ENCODE measurements around the gene IGFBP7. TPM values are rescaled to one million over a fixed set of nuclear protein-coding genes. Genes with fewer than 3 reads are reported as not detected.

The IGFBP7 gene, protein sequence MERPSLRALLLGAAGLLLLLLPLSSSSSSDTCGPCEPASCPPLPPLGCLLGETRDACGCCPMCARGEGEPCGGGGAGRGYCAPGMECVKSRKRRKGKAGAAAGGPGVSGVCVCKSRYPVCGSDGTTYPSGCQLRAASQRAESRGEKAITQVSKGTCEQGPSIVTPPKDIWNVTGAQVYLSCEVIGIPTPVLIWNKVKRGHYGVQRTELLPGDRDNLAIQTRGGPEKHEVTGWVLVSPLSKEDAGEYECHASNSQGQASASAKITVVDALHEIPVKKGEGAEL
- 1,151 and 1,739 TPM in 2 replicates for total RNA-seq (2014; rRNA removed; shearing (Covaris generic))

DNA sequence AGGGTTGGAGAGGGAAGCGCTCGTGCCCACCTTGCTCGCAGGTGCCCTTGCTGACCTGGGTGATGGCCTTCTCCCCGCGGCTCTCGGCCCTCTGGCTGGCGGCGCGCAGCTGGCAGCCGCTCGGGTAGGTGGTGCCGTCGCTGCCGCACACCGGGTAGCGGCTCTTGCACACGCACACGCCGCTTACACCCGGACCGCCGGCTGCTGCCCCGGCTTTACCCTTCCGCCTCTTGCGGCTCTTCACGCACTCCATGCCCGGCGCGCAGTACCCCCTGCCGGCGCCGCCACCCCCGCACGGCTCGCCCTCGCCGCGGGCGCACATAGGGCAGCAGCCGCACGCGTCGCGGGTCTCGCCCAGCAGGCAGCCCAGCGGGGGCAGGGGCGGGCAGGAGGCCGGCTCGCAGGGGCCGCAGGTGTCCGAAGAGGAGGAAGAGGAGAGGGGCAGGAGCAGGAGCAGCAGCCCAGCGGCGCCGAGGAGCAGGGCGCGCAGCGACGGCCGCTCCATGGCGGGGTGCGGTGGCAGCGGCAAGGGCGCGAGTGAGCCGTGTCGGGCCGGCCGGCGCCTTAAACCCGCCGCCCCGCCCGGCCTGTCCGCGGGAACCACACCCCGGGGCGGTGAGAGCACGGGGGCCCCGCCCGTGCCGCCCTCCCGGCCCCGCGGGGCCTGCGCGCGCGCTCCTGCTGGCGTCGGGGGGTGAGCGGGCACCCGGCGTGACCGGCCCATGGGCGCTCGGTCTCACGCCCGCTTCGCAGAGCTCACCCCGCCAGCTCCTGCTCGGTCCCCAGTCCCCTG, at the start of gene IGFBP7:
Gene IGFBP7, minus strand, starts transcription at position 539 of the 793 bp plus-strand sequence. Its CDS starts 34 bp downstream, at position 505.
- Histone ChIP-seq H3K27ac (peak within 1 kb of the TSS; percentile 98), H3K9me3 (replicated peaks) (0 out of 2 replicates have a peak, but pooled peaks cover 4% of the 10 kb centered on the region), H3K4me3 (peak within 1 kb of the TSS; percentile 97), H3K4me1 (replicated peaks) (peaks cover 71% of the 10 kb centered on the region), H3K27me3 (replicated peaks) (no peaks in the 10 kb centered on the region), H3K36me3 (peaks cover 38% of the 10 kb centered on the region)
- DNase-seq (ENCODE audit: low read depth in 1 of 2, low spot score in 2 of 2): peak; percentile 70 to 77

DNA sequence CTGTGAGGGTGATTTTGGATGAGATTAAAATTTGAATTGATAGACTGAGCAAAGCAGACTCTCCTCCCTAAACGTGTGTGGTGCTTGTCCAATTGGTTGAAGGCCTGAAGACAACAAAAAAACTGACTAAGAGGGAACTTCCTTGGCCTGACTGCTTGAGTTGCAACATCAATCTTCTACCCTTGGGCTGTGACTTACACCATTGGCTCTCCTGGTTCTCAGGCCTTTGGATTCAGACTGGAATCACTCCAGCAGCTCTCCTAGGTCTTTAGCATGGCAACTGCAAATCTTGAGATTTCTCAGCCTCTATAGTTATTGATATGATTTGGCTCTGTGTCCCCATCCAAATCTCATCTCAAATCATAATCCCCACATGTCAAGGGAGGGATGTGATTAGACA, 49.7 kb upstream of the IGFBP7 start:
- no peaks in the 10 kb centered on the region for H3K36me3 ChIP-seq
- H3K27me3 ChIP-seq (replicated peaks): no peaks in the 10 kb centered on the region
- no peaks in the 10 kb centered on the region for H3K9me3 ChIP-seq (replicated peaks)
- H3K27ac ChIP-seq: no peak overlapping the region
- H3K4me1 ChIP-seq (replicated peaks): peaks cover 17% of the 10 kb centered on the region
- H3K4me3 ChIP-seq: no peak overlapping the region
- no peak for DNase-seq (ENCODE audit: low read depth in 1 of 2, low spot score in 2 of 2)

DNA sequence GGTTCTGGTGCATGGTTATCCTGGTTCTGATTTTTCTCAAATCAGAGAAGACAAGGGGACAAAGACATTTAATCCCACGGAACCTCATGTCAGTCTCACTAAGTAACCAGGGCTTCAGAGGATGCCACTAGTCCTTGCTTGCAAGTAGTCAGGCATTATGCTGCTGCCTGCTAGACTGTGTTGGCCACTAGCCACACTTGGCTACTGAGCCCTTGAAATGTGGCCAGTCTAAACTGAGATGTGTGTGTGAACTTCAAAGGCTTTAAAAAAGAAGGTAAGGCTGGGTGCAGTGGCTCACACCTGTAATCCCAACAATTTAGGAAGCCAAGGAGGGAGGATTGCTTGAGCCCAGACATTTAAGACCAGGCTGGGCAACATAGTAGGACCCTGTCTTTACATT, 48.6 kb upstream of the IGFBP7 start:
- no peak overlapping the region for H3K27ac ChIP-seq
- no peaks in the 10 kb centered on the region for H3K27me3 ChIP-seq (replicated peaks)
- peaks cover 26% of the 10 kb centered on the region for H3K4me1 ChIP-seq (replicated peaks)
- no peak for DNase-seq (ENCODE audit: low read depth in 1 of 2, low spot score in 2 of 2)
- H3K36me3 ChIP-seq: no peaks in the 10 kb centered on the region
- H3K4me3 ChIP-seq: no peak overlapping the region
- H3K9me3 ChIP-seq (replicated peaks): no peaks in the 10 kb centered on the region

DNA sequence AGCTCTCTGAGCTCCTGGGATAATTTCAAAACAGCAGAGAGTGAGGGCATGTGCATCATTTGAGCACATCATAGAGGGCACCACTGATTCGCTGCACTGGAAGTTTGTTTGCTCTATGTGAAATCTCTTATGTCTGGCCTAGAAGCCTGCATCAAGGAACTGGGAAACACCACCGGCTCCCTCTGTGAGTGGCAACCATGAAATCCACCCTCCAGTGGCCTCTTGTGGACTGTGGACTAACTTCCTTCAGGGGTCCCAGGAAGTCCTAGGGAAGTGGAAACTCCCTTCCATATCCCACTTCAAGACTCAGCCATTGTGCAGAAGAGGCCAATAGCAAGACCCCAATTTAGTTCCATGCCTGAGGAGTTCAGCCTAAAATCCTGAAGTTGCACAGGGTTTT, 48.0 kb upstream of the IGFBP7 start:
- no peaks in the 10 kb centered on the region for H3K27me3 ChIP-seq (replicated peaks)
- no peak overlapping the region for H3K27ac ChIP-seq
- H3K36me3 ChIP-seq: no peaks in the 10 kb centered on the region
- no peak overlapping the region for H3K4me3 ChIP-seq
- DNase-seq (ENCODE audit: low read depth in 1 of 2, low spot score in 2 of 2): no peak
- no peaks in the 10 kb centered on the region for H3K9me3 ChIP-seq (replicated peaks)
- peaks cover 26% of the 10 kb centered on the region for H3K4me1 ChIP-seq (replicated peaks)

DNA sequence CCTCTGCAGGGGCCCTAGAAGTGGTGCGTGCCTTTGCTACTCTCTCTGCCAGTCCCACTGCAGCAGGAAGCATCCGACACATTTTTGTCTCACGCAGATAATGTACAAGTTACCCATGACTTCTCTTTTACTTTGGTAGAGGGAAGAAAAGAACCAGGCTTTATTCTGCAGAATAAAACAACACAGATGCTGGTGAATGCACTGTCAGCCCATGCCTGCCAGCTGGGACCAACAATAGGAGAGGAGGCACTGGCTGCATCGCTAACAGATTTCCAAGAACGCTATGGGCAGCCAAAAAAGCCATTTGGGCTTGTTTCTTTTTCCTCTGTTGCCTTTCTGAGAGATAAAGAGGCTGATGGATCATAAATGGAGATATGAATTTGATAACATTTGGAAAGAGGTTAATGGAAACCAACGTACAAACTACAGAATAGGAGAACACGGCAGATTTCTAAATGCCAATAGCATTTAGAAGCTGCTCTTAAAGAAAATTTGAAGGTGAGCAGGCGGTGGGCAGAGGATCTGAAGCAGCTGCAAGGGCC, 47.5 kb upstream of the IGFBP7 start:
- DNase-seq (ENCODE audit: low read depth in 1 of 2, low spot score in 2 of 2): no peak
- no peaks in the 10 kb centered on the region for H3K36me3 ChIP-seq
- H3K4me1 ChIP-seq (replicated peaks): peaks cover 25% of the 10 kb centered on the region
- H3K27me3 ChIP-seq (replicated peaks): no peaks in the 10 kb centered on the region
- no peaks in the 10 kb centered on the region for H3K9me3 ChIP-seq (replicated peaks)
- no peak overlapping the region for H3K4me3 ChIP-seq
- H3K27ac ChIP-seq: no peak overlapping the region

DNA sequence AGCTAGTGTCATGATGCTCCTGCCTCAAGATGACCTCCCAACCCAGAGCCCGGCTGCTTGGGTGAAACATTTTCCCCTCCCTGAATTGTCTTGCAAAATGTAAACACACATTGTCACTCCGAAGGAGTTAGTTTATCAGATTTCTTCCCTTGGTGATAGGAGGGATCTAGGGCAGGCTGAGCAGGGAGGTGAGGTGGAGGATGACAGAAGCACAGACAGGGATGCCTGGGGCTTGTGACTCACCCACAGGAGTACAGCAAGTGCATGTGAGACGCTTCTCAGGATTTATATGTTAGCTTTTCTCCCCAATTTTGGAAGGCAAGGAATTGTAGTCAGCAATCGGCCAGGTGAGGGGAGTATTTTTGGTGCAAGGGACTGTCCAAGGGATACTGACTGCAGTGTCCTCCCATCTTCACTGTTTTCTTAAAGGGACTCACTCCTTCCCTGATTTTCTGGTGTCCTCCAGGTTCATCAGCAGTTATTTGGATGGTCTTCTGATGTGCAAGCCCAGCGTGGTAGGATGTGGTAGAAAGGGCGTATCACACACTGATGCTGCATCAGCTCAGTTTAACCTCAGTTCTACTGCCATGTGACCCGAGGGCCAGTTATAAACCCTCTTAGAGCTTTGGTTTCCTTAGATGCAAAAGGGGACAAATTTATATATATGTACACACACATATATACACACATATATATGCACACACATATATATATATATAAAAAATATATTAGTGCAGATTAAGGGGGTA, 46.2 kb upstream of the IGFBP7 start:
- Histone ChIP-seq H3K4me3 (no peak overlapping the region), H3K27ac (no peak overlapping the region), H3K27me3 (replicated peaks) (no peaks in the 10 kb centered on the region), H3K36me3 (no peaks in the 10 kb centered on the region), H3K9me3 (replicated peaks) (no peaks in the 10 kb centered on the region), H3K4me1 (replicated peaks) (peaks cover 27% of the 10 kb centered on the region)
- DNase-seq (ENCODE audit: low read depth in 1 of 2, low spot score in 2 of 2): peak in 1 of 2 experiments; percentile 20

DNA sequence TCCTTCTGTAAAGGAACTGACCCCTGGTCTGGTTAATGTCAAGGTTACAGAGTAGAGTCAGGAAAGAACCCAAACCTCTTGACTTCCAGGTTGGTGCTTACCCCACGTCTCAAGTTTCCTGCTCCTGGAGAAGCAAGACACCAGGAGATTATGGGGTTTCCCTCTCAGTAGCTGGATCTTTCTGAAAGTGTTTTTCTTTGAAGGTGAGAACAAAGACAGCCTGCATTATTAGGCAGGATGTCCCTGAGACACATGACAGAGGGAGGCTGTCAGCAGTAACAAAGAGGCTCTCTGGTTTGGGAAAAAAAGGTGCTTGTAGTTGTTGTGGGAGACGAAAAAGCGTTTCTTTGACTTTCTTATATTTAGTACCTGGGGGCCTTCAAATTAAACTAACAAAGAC, 44.7 kb upstream of the IGFBP7 start:
- H3K4me1 ChIP-seq (replicated peaks): peaks cover 29% of the 10 kb centered on the region
- H3K4me3 ChIP-seq: no peak overlapping the region
- peak overlapping the region; percentile 4; the same call in 1 of the 2 replicates for H3K27ac ChIP-seq
- no peaks in the 10 kb centered on the region for H3K27me3 ChIP-seq (replicated peaks)
- no peaks in the 10 kb centered on the region for H3K9me3 ChIP-seq (replicated peaks)
- DNase-seq (ENCODE audit: low read depth in 1 of 2, low spot score in 2 of 2): no peak
- H3K36me3 ChIP-seq: no peaks in the 10 kb centered on the region

DNA sequence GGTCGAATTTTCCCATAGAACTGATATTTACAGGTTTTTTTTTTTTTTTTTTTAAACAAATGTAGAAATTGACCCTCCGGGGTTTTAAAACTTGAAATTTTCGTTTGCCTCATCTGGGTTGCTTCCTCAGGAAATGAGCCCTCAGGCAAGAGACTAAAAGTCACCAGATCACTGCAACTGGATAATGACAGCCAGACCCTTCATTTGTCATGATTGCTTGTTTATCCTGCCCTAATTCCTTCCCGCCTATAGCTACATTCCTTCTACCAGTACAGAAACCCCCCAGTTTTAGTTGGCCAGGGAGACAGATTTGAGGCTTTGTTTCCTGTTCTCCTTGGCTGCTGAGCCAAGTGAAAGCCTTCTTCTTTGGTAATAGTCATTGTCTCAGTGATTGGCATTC, 44.0 kb upstream of the IGFBP7 start:
- peak in 1 of 2 experiments; percentile 66 for DNase-seq (ENCODE audit: low read depth in 1 of 2, low spot score in 2 of 2)

DNA sequence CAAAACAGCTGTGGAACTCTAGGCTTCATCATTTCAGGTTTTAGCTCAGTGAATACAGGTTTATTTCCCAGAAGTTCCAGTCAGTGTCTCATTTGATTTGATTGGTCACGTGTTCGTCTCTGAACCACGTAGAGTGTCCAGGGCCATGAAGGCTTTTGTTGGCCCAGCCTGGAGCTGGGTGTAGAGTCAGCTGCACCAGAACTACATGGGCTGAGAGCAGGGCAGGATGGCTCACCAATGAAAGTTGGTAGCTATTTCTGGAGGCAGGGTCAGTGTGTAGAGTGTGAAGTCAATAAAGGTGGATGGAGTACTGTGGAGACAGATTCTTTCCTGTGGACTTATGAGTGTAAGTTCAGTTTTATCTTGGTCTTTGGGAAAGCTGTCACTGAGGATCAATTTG, 43.0 kb upstream of the IGFBP7 start:
- no peak for DNase-seq (ENCODE audit: low read depth in 1 of 2, low spot score in 2 of 2)
- no peak overlapping the region for H3K27ac ChIP-seq

More for the DNA sequence above, 44.0 kb upstream of the IGFBP7 start:
- no peaks in the 10 kb centered on the region for H3K36me3 ChIP-seq
- no peaks in the 10 kb centered on the region for H3K27me3 ChIP-seq (replicated peaks)
- H3K4me3 ChIP-seq: no peak overlapping the region
- H3K4me1 ChIP-seq (replicated peaks): peaks cover 29% of the 10 kb centered on the region
- peak overlapping the region; percentile 18; the same call in 1 of the 2 replicates for H3K27ac ChIP-seq
- no peaks in the 10 kb centered on the region for H3K9me3 ChIP-seq (replicated peaks)

DNA sequence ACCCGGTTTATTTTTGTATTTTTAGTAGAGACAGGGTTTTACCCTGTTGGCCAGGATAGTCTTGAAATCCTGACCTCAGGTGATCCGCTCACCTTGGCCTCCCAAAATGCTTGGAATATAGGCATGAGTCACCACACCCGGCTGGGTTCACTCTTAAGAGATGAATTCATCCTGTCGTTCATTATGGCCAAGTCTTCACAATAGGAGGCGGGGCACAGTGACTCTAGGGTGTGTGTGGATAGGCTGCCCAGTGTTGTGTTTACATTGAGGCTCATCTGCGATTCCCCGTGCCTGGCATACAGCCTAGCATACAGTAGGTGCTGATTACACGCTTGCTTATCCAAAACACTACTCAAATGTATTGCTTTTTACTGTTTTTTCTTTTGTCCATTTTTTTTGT, 41.3 kb upstream of the IGFBP7 start:
- H3K4me3 ChIP-seq: no peak overlapping the region
- no peaks in the 10 kb centered on the region for H3K9me3 ChIP-seq (replicated peaks)
- DNase-seq (ENCODE audit: low read depth in 1 of 2, low spot score in 2 of 2): peak; percentile 16 to 53
- H3K36me3 ChIP-seq: no peaks in the 10 kb centered on the region
- peaks cover 38% of the 10 kb centered on the region for H3K4me1 ChIP-seq (replicated peaks)
- no peak overlapping the region for H3K27ac ChIP-seq
- no peaks in the 10 kb centered on the region for H3K27me3 ChIP-seq (replicated peaks)

More for the DNA sequence above, 43.0 kb upstream of the IGFBP7 start:
- peaks cover 39% of the 10 kb centered on the region for H3K4me1 ChIP-seq (replicated peaks)
- no peaks in the 10 kb centered on the region for H3K9me3 ChIP-seq (replicated peaks)
- H3K4me3 ChIP-seq: no peak overlapping the region
- no peaks in the 10 kb centered on the region for H3K27me3 ChIP-seq (replicated peaks)
- H3K36me3 ChIP-seq: no peaks in the 10 kb centered on the region

DNA sequence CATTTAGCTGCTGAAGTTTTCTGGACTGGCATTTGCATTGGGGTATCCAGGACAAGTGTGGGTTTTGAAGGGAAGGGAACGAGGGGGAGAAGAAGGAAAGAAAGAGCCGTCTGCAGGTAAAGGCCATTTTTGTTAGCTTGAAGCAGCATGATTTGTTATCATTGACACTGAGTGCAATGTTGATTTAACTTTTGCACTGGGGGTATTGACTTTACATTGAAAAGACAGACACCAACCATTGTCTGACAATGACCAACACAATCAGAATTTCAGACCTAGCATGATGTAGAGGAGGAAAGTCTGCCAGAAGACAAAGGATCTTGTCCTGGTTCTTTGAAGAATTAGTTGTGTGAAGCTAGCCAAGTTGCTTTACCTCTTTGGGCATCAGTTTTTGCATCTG, 39.6 kb upstream of the IGFBP7 start:
- H3K27me3 ChIP-seq (replicated peaks): no peaks in the 10 kb centered on the region
- no peak for DNase-seq (ENCODE audit: low read depth in 1 of 2, low spot score in 2 of 2)
- H3K9me3 ChIP-seq (replicated peaks): no peaks in the 10 kb centered on the region
- no peak overlapping the region for H3K4me3 ChIP-seq
- H3K27ac ChIP-seq: no peak overlapping the region
- no peaks in the 10 kb centered on the region for H3K36me3 ChIP-seq
- peaks cover 30% of the 10 kb centered on the region for H3K4me1 ChIP-seq (replicated peaks)

DNA sequence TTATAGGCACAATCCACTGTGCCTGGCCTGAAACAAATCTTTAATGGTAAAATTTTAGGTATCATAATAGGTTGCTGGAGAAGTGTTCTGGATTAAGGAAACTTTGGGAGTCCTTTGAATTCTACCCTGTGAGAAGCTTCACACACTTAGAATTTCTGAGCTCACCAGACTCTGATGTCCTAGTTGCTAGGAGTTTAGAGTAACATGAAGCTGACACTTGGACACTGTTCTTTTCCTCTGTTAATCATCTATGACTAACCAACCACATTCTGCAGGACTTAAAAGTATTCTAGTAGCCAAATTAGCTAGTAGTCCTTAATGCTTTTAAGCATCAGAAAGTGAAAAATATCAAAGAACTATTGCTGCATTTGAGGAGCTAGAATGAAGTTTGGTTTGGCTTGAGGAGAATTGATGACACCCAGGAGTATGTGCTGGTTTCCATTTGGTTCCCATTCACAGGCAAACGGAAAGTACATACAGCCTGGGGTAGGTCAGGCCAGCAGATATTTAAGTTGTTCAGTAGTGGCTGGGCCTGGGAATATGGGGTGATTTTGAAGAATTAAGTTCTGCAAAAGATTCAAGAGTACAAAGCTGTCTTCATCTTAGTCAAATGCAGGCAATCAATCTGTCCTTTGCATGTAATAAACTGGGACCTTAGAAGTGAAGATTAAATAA, 38.8 kb upstream of the IGFBP7 start:
- peaks cover 22% of the 10 kb centered on the region for H3K4me1 ChIP-seq (replicated peaks)
- DNase-seq (ENCODE audit: low read depth in 1 of 2, low spot score in 2 of 2): no peak
- no peaks in the 10 kb centered on the region for H3K36me3 ChIP-seq
- no peaks in the 10 kb centered on the region for H3K27me3 ChIP-seq (replicated peaks)
- H3K27ac ChIP-seq: no peak overlapping the region
- H3K4me3 ChIP-seq: no peak overlapping the region
- H3K9me3 ChIP-seq (replicated peaks): no peaks in the 10 kb centered on the region

DNA sequence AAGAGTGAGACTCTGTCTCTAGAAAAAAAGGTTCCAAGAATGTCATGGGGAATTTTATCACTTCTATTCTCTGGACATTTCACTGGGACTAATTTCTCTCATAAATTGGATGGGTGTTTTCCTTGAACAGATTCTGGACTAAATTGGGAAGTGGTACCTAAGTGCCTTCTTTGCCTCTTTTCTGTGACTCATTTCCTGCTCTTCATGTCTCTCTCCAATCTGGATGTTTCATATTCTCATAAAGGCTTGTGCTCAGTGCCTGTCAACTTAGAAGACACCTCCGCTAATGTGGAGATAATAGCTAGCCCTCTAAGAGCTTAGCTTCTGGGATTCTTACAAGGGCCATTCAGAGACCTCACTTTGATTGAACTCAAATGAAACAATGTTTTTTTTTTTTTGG, 38.0 kb upstream of the IGFBP7 start:
- no peaks in the 10 kb centered on the region for H3K27me3 ChIP-seq (replicated peaks)
- peaks cover 16% of the 10 kb centered on the region for H3K4me1 ChIP-seq (replicated peaks)
- H3K4me3 ChIP-seq: no peak overlapping the region
- H3K9me3 ChIP-seq (replicated peaks): no peaks in the 10 kb centered on the region
- no peak for DNase-seq (ENCODE audit: low read depth in 1 of 2, low spot score in 2 of 2)
- H3K27ac ChIP-seq: no peak overlapping the region
- no peaks in the 10 kb centered on the region for H3K36me3 ChIP-seq

Data from SJSA1 (cell line).